ENCODE measurements around the gene JAGN1. TPM values are rescaled to one million over a fixed set of nuclear protein-coding genes. Genes with fewer than 3 reads are reported as not detected.

Gene JAGN1
- total and polyA plus RNA-seq, 5 donors from 2014 or later = 17.7 to 70.8 (median 54.0) TPM

- H3K4me1 ChIP-seq (ENCODE audit: control insufficient read depth, insufficient read depth, low read length, poor library complexity, severe bottlenecking) = peaks cover 37% of the 10 kb centered on the region
- no peaks in the 10 kb centered on the region for H3K36me3 ChIP-seq (ENCODE audit: control insufficient read depth, insufficient read depth, low read length)
- Mint-ChIP-seq H3K36me3 (no peaks in the 10 kb centered on the region), H3K9me3 (peaks cover 0 to 2% (median 0%) of the 10 kb centered on the region in 7 donors), H3K4me1 (peaks cover 4 to 37% (median 11%) of the 10 kb centered on the region in 4 donors), H3K4me3 (peak overlapping the region in 1 of 4 donors; percentile 10), H3K27ac (peak overlapping the region in 1 of 3 donors; percentile 98), H3K27me3 (peaks cover 5% of the 10 kb centered on the region)
- no peak overlapping the region for H3K27ac ChIP-seq (ENCODE audit: insufficient read depth, low read length, poor library complexity, severe bottlenecking)
- H3K9me3 ChIP-seq (ENCODE audit: control insufficient read depth in 2 of 2, low read length in 2 of 2) = no peaks in the 10 kb centered on the region
- DNase-seq (no peak), ATAC-seq (ENCODE audit: low read depth in 2 of 2) (no peak)
- H3K4me3 ChIP-seq (ENCODE audit: low read depth, low read length) = no peak overlapping the region
- no peaks in the 10 kb centered on the region for H3K27me3 ChIP-seq (ENCODE audit: control insufficient read depth, insufficient read depth, low read length)
Observed at GRCh38 chr3:9911863-9912262, 21.5 kb downstream of the JAGN1 start.

GRCh38 chr3:9912294-9912935 is 22.0 kb downstream of the JAGN1 start:
- Histone ChIP-seq H3K27me3 (ENCODE audit: control insufficient read depth, insufficient read depth, low read length) (no peaks in the 10 kb centered on the region), H3K4me3 (ENCODE audit: low read depth, low read length) (no peak overlapping the region), H3K4me1 (ENCODE audit: control insufficient read depth, insufficient read depth, low read length, poor library complexity, severe bottlenecking) (peaks cover 37% of the 10 kb centered on the region), H3K27ac (ENCODE audit: insufficient read depth, low read length, poor library complexity, severe bottlenecking) (no peak overlapping the region), H3K9me3 (ENCODE audit: control insufficient read depth in 2 of 2, low read length in 2 of 2) (no peaks in the 10 kb centered on the region), H3K36me3 (ENCODE audit: control insufficient read depth, insufficient read depth, low read length) (no peaks in the 10 kb centered on the region)
- peak overlapping the region; percentile 10 to 89 (median 36) for H3K4me3 Mint-ChIP-seq
- peak overlapping the region in 1 of 3 donors; percentile 98 for H3K27ac Mint-ChIP-seq
- H3K4me1 Mint-ChIP-seq = peaks cover 4 to 37% (median 11%) of the 10 kb centered on the region in 4 donors
- H3K9me3 Mint-ChIP-seq = peaks cover 0 to 2% (median 0%) of the 10 kb centered on the region in 7 donors
- peak; percentile 55 to 71 for ATAC-seq (ENCODE audit: low read depth in 2 of 2)
- peak in 2 of 3 donors; percentile 32 to 47 for DNase-seq
- peaks cover 5% of the 10 kb centered on the region for H3K27me3 Mint-ChIP-seq
- H3K36me3 Mint-ChIP-seq = no peaks in the 10 kb centered on the region

- Mint-ChIP-seq H3K4me1 (peaks cover 4 to 37% (median 11%) of the 10 kb centered on the region in 4 donors), H3K9me3 (peaks cover 0 to 2% (median 0%) of the 10 kb centered on the region in 7 donors), H3K4me3 (peak overlapping the region in 3 of 4 donors; percentile 36 to 49 (median 48)), H3K27me3 (peaks cover 5% of the 10 kb centered on the region), H3K27ac (no peak overlapping the region), H3K36me3 (no peaks in the 10 kb centered on the region)
- Histone ChIP-seq H3K4me1 (ENCODE audit: control insufficient read depth, insufficient read depth, low read length, poor library complexity, severe bottlenecking) (peaks cover 37% of the 10 kb centered on the region), H3K27me3 (ENCODE audit: control insufficient read depth, insufficient read depth, low read length) (no peaks in the 10 kb centered on the region), H3K4me3 (ENCODE audit: low read depth, low read length) (no peak overlapping the region), H3K27ac (ENCODE audit: insufficient read depth, low read length, poor library complexity, severe bottlenecking) (no peak overlapping the region), H3K36me3 (ENCODE audit: control insufficient read depth, insufficient read depth, low read length) (no peaks in the 10 kb centered on the region), H3K9me3 (ENCODE audit: control insufficient read depth in 2 of 2, low read length in 2 of 2) (no peaks in the 10 kb centered on the region)
- DNase-seq (no peak), ATAC-seq (ENCODE audit: low read depth in 2 of 2) (no peak)
Observed at GRCh38 chr3:9913601-9914000, 23.2 kb downstream of the JAGN1 start.

DNA sequence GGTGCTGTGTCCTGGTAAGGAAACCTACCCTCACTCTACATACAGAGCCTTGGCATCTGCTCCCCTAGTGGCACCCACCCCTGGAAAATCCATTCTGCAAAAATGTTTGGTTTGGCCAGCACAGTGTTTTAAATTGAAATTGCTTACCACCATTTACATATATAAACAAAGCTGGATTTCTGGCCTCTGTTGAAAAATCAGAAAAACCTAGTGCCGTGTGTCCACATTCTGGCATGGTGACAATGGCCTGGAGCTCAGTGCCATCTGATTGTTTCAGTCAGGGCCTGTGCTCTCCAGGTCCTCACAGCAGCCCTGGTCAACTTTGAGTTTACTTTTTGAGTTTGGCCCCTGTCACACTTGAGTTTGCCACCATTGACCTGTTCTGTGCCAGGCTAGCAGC is 23.6 kb downstream of the JAGN1 start:
- peaks cover 5% of the 10 kb centered on the region for H3K27me3 Mint-ChIP-seq

DNA sequence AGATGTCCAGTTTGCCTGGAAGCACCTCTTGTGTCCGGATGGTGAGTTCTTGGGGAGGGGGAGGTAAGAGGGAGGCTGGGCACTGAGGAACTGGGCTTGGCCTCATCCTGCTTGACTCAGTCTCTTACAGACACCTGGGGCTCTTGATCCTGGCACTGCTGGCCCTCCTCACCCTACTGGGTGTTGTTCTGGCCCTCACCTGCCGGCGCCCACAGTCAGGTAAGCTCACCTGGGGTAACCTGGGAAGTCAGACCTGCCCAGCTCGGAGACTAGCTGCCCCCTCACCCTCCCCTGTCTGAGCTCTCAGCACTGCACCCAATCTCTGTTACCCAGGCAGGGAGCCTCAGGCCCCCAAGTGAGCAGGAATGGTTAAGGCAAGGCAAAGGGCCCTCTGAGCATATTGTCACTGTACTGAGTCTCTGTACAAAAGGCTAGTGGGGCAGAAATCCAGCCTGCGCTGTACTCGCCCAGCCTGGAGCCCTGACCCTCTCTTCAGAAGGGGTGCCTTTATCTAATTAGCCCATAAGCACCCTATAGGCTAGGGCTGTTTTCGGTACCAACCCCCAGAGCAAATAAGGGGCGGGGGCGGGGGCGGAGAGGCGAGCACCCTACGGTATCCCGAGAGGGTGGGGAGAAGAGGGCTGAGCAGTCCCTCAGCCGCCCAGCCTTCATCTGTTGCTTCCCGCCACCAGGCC is 24.3 kb downstream of the JAGN1 start:
- peak overlapping the region in 3 of 4 donors; percentile 51 to 70 (median 52) for H3K4me3 Mint-ChIP-seq
- H3K27ac Mint-ChIP-seq = no peak overlapping the region
- no peaks in the 10 kb centered on the region for H3K36me3 Mint-ChIP-seq
- peaks cover 0 to 2% (median 0%) of the 10 kb centered on the region in 7 donors for H3K9me3 Mint-ChIP-seq
- DNase-seq (no peak), ATAC-seq (ENCODE audit: low read depth in 2 of 2) (peak in 1 of 2 donors; percentile 35)
- Histone ChIP-seq H3K36me3 (ENCODE audit: control insufficient read depth, insufficient read depth, low read length) (no peaks in the 10 kb centered on the region), H3K27me3 (ENCODE audit: control insufficient read depth, insufficient read depth, low read length) (no peaks in the 10 kb centered on the region), H3K4me1 (ENCODE audit: control insufficient read depth, insufficient read depth, low read length, poor library complexity, severe bottlenecking) (peaks cover 33% of the 10 kb centered on the region), H3K4me3 (ENCODE audit: low read depth, low read length) (no peak overlapping the region), H3K9me3 (ENCODE audit: control insufficient read depth in 2 of 2, low read length in 2 of 2) (no peaks in the 10 kb centered on the region), H3K27ac (ENCODE audit: insufficient read depth, low read length, poor library complexity, severe bottlenecking) (no peak overlapping the region)
- peaks cover 2 to 30% (median 10%) of the 10 kb centered on the region in 4 donors for H3K4me1 Mint-ChIP-seq
- peaks cover 5% of the 10 kb centered on the region for H3K27me3 Mint-ChIP-seq

More for the DNA sequence above, 23.6 kb downstream of the JAGN1 start:
- H3K36me3 ChIP-seq (ENCODE audit: control insufficient read depth, insufficient read depth, low read length) = no peaks in the 10 kb centered on the region
- no peaks in the 10 kb centered on the region for H3K27me3 ChIP-seq (ENCODE audit: control insufficient read depth, insufficient read depth, low read length)
- no peak overlapping the region for H3K4me3 ChIP-seq (ENCODE audit: low read depth, low read length)
- no peaks in the 10 kb centered on the region for H3K9me3 ChIP-seq (ENCODE audit: control insufficient read depth in 2 of 2, low read length in 2 of 2)
- H3K9me3 Mint-ChIP-seq = peaks cover 0 to 2% (median 0%) of the 10 kb centered on the region in 7 donors
- ATAC-seq (ENCODE audit: low read depth in 2 of 2) (no peak), DNase-seq (no peak)
- peak overlapping the region in 2 of 4 donors; percentile 19 to 48 for H3K4me3 Mint-ChIP-seq
- no peak overlapping the region for H3K27ac ChIP-seq (ENCODE audit: insufficient read depth, low read length, poor library complexity, severe bottlenecking)
- H3K4me1 ChIP-seq (ENCODE audit: control insufficient read depth, insufficient read depth, low read length, poor library complexity, severe bottlenecking) = peaks cover 37% of the 10 kb centered on the region
- H3K27ac Mint-ChIP-seq = no peak overlapping the region
- no peaks in the 10 kb centered on the region for H3K36me3 Mint-ChIP-seq
- peaks cover 4 to 37% (median 11%) of the 10 kb centered on the region in 4 donors for H3K4me1 Mint-ChIP-seq

GRCh38 chr3:9915254-9916141 is 25.1 kb downstream of the JAGN1 start:
- Histone ChIP-seq H3K27me3 (ENCODE audit: control insufficient read depth, insufficient read depth, low read length) (no peaks in the 10 kb centered on the region), H3K4me3 (ENCODE audit: low read depth, low read length) (no peak overlapping the region), H3K9me3 (ENCODE audit: control insufficient read depth in 2 of 2, low read length in 2 of 2) (no peaks in the 10 kb centered on the region), H3K27ac (ENCODE audit: insufficient read depth, low read length, poor library complexity, severe bottlenecking) (no peak overlapping the region), H3K36me3 (ENCODE audit: control insufficient read depth, insufficient read depth, low read length) (no peaks in the 10 kb centered on the region), H3K4me1 (ENCODE audit: control insufficient read depth, insufficient read depth, low read length, poor library complexity, severe bottlenecking) (peaks cover 31% of the 10 kb centered on the region)
- ATAC-seq (ENCODE audit: low read depth in 2 of 2) = peak; percentile 29 to 42
- Mint-ChIP-seq H3K27ac (no peak overlapping the region), H3K9me3 (peaks cover 0 to 2% (median 0%) of the 10 kb centered on the region in 7 donors), H3K36me3 (no peaks in the 10 kb centered on the region), H3K4me1 (peaks cover 0 to 28% (median 10%) of the 10 kb centered on the region in 4 donors), H3K27me3 (peaks cover 5% of the 10 kb centered on the region), H3K4me3 (peak overlapping the region; percentile 43 to 82 (median 74))
- DNase-seq = peak; percentile 16 to 39 (median 26)

DNA sequence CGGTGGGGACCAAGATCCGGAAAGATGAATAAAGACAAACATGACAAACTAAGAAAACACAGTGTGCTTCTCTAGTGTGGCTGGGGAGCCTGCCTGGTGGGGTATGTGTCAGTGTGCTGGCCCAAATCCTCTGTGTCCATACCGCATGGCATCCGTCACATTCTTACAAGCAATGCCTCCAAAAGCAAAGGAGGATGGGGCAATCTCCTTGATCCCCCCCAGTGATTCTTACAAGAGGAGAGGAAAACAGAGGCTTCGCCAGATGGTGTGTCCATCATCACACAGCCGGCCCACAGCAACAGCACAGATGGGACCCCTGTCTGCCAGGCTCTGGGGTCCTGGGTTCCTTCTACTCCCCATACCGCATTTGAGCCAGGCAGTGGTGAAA is 25.9 kb downstream of the JAGN1 start:
- ATAC-seq (ENCODE audit: low read depth in 2 of 2) = no peak
- no peak for DNase-seq
- H3K27me3 ChIP-seq (ENCODE audit: control insufficient read depth, insufficient read depth, low read length) = no peaks in the 10 kb centered on the region
- H3K27ac Mint-ChIP-seq = peak overlapping the region in 1 of 3 donors; percentile 71
- peak overlapping the region; percentile 43 to 89 (median 66) for H3K4me3 Mint-ChIP-seq
- peaks cover 0 to 2% (median 0%) of the 10 kb centered on the region in 7 donors for H3K9me3 Mint-ChIP-seq
- peaks cover 5% of the 10 kb centered on the region for H3K27me3 Mint-ChIP-seq
- no peaks in the 10 kb centered on the region for H3K36me3 ChIP-seq (ENCODE audit: control insufficient read depth, insufficient read depth, low read length)
- no peak overlapping the region for H3K4me3 ChIP-seq (ENCODE audit: low read depth, low read length)
- H3K36me3 Mint-ChIP-seq = no peaks in the 10 kb centered on the region
- H3K4me1 Mint-ChIP-seq = peaks cover 0 to 28% (median 10%) of the 10 kb centered on the region in 4 donors
- no peak overlapping the region for H3K27ac ChIP-seq (ENCODE audit: insufficient read depth, low read length, poor library complexity, severe bottlenecking)
- H3K9me3 ChIP-seq (ENCODE audit: control insufficient read depth in 2 of 2, low read length in 2 of 2) = no peaks in the 10 kb centered on the region
- peaks cover 31% of the 10 kb centered on the region for H3K4me1 ChIP-seq (ENCODE audit: control insufficient read depth, insufficient read depth, low read length, poor library complexity, severe bottlenecking)
